ENCODE measurements around the gene FMNL1. TPM values are rescaled to one million over a fixed set of nuclear protein-coding genes. Genes with fewer than 3 reads are reported as not detected.

Gene FMNL1
- total and polyA plus RNA-seq, 2 donors from 2014 or later: 2.3 to 32.9 TPM

- Histone ChIP-seq H3K27me3 (ENCODE audit: control insufficient read depth, insufficient read depth, low read length) (no peaks in the 10 kb centered on the region), H3K27ac (ENCODE audit: low read depth in 2 of 2, low read length in 2 of 2) (no peak overlapping the region), H3K4me1 (ENCODE audit: control insufficient read depth in 2 of 3, insufficient read depth in 2 of 3, low read depth in 1 of 3, low read length in 3 of 3) (peaks cover 0 to 2% (median 0%) of the 10 kb centered on the region in 3 donors), H3K9ac (ENCODE audit: low read length in 3 of 3) (no peak overlapping the region), H3K9me3 (ENCODE audit: control insufficient read depth in 2 of 3, insufficient read depth in 1 of 3, low read length in 3 of 3) (no peaks in the 10 kb centered on the region), H3K36me3 (ENCODE audit: control insufficient read depth in 2 of 3, insufficient read depth in 3 of 3, low read length in 3 of 3) (no peaks in the 10 kb centered on the region), H3K4me3 (ENCODE audit: low read length in 3 of 3) (no peak overlapping the region)
- DNase-seq (no peak), FAIRE-seq (no peak)
- intact Hi-C loops (cut with DNase I): no loop called here
- TF ChIP-seq, protein P1, sequence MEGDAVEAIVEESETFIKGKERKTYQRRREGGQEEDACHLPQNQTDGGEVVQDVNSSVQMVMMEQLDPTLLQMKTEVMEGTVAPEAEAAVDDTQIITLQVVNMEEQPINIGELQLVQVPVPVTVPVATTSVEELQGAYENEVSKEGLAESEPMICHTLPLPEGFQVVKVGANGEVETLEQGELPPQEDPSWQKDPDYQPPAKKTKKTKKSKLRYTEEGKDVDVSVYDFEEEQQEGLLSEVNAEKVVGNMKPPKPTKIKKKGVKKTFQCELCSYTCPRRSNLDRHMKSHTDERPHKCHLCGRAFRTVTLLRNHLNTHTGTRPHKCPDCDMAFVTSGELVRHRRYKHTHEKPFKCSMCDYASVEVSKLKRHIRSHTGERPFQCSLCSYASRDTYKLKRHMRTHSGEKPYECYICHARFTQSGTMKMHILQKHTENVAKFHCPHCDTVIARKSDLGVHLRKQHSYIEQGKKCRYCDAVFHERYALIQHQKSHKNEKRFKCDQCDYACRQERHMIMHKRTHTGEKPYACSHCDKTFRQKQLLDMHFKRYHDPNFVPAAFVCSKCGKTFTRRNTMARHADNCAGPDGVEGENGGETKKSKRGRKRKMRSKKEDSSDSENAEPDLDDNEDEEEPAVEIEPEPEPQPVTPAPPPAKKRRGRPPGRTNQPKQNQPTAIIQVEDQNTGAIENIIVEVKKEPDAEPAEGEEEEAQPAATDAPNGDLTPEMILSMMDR (IDR thresholded peaks at IDR 0.05; ENCODE audit: borderline replicate concordance, extremely low read depth, insufficient read depth): no peak
Measured at GRCh38 chr17:45236282-45236606, 14.6 kb downstream of the FMNL1 start.

DNA sequence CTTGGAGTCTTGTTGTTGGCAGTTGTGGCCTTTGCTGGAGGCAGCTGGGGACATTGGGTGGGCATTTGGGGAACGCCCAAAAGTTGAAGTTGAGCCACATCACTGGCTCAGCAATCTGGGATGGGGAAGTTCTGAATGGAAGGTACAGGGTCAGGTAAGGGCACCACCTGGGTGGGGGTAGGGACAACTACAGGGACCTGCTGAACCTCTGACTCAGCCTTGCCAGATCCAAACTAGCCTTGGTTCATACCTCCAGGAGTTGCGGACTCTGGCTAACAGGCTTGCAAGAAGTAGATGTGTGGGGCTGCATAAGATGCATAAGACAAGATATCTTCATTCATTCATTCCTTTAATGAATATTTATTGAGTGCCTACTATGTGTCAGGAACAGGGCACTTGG lies 16.0 kb downstream of the FMNL1 start:
- TF ChIP-seq, protein P1 (IDR thresholded peaks at IDR 0.05; ENCODE audit: borderline replicate concordance, extremely low read depth, insufficient read depth): no peak
- Histone ChIP-seq H3K27ac (ENCODE audit: low read depth in 2 of 2, low read length in 2 of 2) (no peak overlapping the region), H3K27me3 (ENCODE audit: control insufficient read depth, insufficient read depth, low read length) (no peaks in the 10 kb centered on the region), H3K4me3 (ENCODE audit: low read length in 3 of 3) (no peak overlapping the region), H3K4me1 (ENCODE audit: control insufficient read depth in 2 of 3, insufficient read depth in 2 of 3, low read depth in 1 of 3, low read length in 3 of 3) (peaks cover 0 to 5% (median 0%) of the 10 kb centered on the region in 3 donors), H3K36me3 (ENCODE audit: control insufficient read depth in 2 of 3, insufficient read depth in 3 of 3, low read length in 3 of 3) (no peaks in the 10 kb centered on the region), H3K9me3 (ENCODE audit: control insufficient read depth in 2 of 3, insufficient read depth in 1 of 3, low read length in 3 of 3) (no peaks in the 10 kb centered on the region), H3K9ac (ENCODE audit: low read length in 3 of 3) (no peak overlapping the region)
- intact Hi-C loops (cut with DNase I): no loop called here
- DNase-seq (no peak), FAIRE-seq (no peak)

GRCh38 chr17:45238155-45238774 lies 16.6 kb downstream of the FMNL1 start:
- no peak overlapping the region for H3K27ac ChIP-seq (ENCODE audit: low read depth in 2 of 2, low read length in 2 of 2)
- DNase-seq: no peak
- H3K27me3 ChIP-seq (ENCODE audit: control insufficient read depth, insufficient read depth, low read length): no peaks in the 10 kb centered on the region
- no peak overlapping the region for H3K9ac ChIP-seq (ENCODE audit: low read length in 3 of 3)
- no peak for FAIRE-seq
- no peaks in the 10 kb centered on the region for H3K36me3 ChIP-seq (ENCODE audit: control insufficient read depth in 2 of 3, insufficient read depth in 3 of 3, low read length in 3 of 3)
- no peak overlapping the region for H3K4me3 ChIP-seq (ENCODE audit: low read length in 3 of 3)
- no peaks in the 10 kb centered on the region for H3K9me3 ChIP-seq (ENCODE audit: control insufficient read depth in 2 of 3, insufficient read depth in 1 of 3, low read length in 3 of 3)
- TF ChIP-seq, protein P1 (IDR thresholded peaks at IDR 0.05; ENCODE audit: borderline replicate concordance, extremely low read depth, insufficient read depth): no peak
- intact Hi-C loops (cut with DNase I): no loop called here
- H3K4me1 ChIP-seq (ENCODE audit: control insufficient read depth in 2 of 3, insufficient read depth in 2 of 3, low read depth in 1 of 3, low read length in 3 of 3): peaks cover 0 to 5% (median 0%) of the 10 kb centered on the region in 3 donors

- FAIRE-seq: no peak
Measured at GRCh38 chr17:45240905-45241327, 19.2 kb downstream of the FMNL1 start.

More at GRCh38 chr17:45240905-45241327, 19.2 kb downstream of the FMNL1 start:
- no peaks in the 10 kb centered on the region for H3K9me3 ChIP-seq (ENCODE audit: control insufficient read depth in 2 of 3, insufficient read depth in 1 of 3, low read length in 3 of 3)
- no peaks in the 10 kb centered on the region for H3K36me3 ChIP-seq (ENCODE audit: control insufficient read depth in 2 of 3, insufficient read depth in 3 of 3, low read length in 3 of 3)
- no peaks in the 10 kb centered on the region for H3K27me3 ChIP-seq (ENCODE audit: control insufficient read depth, insufficient read depth, low read length)
- peaks cover 0 to 5% (median 0%) of the 10 kb centered on the region in 3 donors for H3K4me1 ChIP-seq (ENCODE audit: control insufficient read depth in 2 of 3, insufficient read depth in 2 of 3, low read depth in 1 of 3, low read length in 3 of 3)
- H3K27ac ChIP-seq (ENCODE audit: low read depth in 2 of 2, low read length in 2 of 2): no peak overlapping the region
- peak in 3 of 5 donors; percentile 39 to 66 (median 53) for DNase-seq
- peak overlapping the region in 1 of 3 donors; percentile 4 for H3K9ac ChIP-seq (ENCODE audit: low read length in 3 of 3)
- intact Hi-C loops (cut with DNase I): no loop called here
- TF ChIP-seq, protein P1 (IDR thresholded peaks at IDR 0.05; ENCODE audit: borderline replicate concordance, extremely low read depth, insufficient read depth): no peak
- H3K4me3 ChIP-seq (ENCODE audit: low read length in 3 of 3): no peak overlapping the region

Data from kidney (tissue), 14 donors.